Measurements from ENCODE around the gene CRIM1. TPM values are rescaled to one million over a fixed set of nuclear protein-coding genes. Genes with fewer than 3 reads are reported as not detected.

CRIM1 gene
- total RNA-seq, 1 donor from 2014 or later = 61.8 TPM

GRCh38 chr2:36516136-36516870 is 160.7 kb downstream of the CRIM1 start:
- no peak for TF ChIP-seq CTCF (IDR thresholded peaks at IDR 0.05; ENCODE audit: unreplicated experiment)
- Mint-ChIP-seq H3K27me3 (ENCODE audit: low read depth) (no peaks in the 10 kb centered on the region), H3K36me3 (peaks cover 55% of the 10 kb centered on the region), H3K27ac (peak overlapping the region; percentile 88), H3K4me1 (peaks cover 14% of the 10 kb centered on the region), H3K4me3 (no peak overlapping the region), H3K9me3 (no peaks in the 10 kb centered on the region)
- no peak for DNase-seq (ENCODE audit: low spot score in 2 of 2, unreplicated experiment in 2 of 2)

- Mint-ChIP-seq H3K4me3 (no peak overlapping the region), H3K27me3 (ENCODE audit: low read depth) (no peaks in the 10 kb centered on the region), H3K27ac (no peak overlapping the region), H3K36me3 (peaks cover 57% of the 10 kb centered on the region), H3K4me1 (peaks cover 13% of the 10 kb centered on the region), H3K9me3 (no peaks in the 10 kb centered on the region)
- TF ChIP-seq CTCF (IDR thresholded peaks at IDR 0.05; ENCODE audit: unreplicated experiment) = no peak
- DNase-seq (ENCODE audit: low spot score in 2 of 2, unreplicated experiment in 2 of 2) = no peak
Measured at GRCh38 chr2:36520431-36520830, 164.9 kb downstream of the CRIM1 start.

GRCh38 chr2:36523153-36523552 is 167.6 kb downstream of the CRIM1 start:
- H3K36me3 Mint-ChIP-seq = peaks cover 53% of the 10 kb centered on the region
- no peaks in the 10 kb centered on the region for H3K9me3 Mint-ChIP-seq

GRCh38 chr2:36525245-36525644 is 169.7 kb downstream of the CRIM1 start:
- no peak overlapping the region for H3K27ac Mint-ChIP-seq
- H3K4me1 Mint-ChIP-seq = peaks cover 9% of the 10 kb centered on the region
- TF ChIP-seq CTCF (IDR thresholded peaks at IDR 0.05; ENCODE audit: unreplicated experiment) = no peak
- no peak for DNase-seq (ENCODE audit: low spot score in 2 of 2, unreplicated experiment in 2 of 2)
- H3K4me3 Mint-ChIP-seq = no peak overlapping the region
- peaks cover 41% of the 10 kb centered on the region for H3K36me3 Mint-ChIP-seq
- no peaks in the 10 kb centered on the region for H3K9me3 Mint-ChIP-seq
- no peaks in the 10 kb centered on the region for H3K27me3 Mint-ChIP-seq (ENCODE audit: low read depth)

More at GRCh38 chr2:36523153-36523552, 167.6 kb downstream of the CRIM1 start:
- H3K27ac Mint-ChIP-seq = no peak overlapping the region
- no peaks in the 10 kb centered on the region for H3K27me3 Mint-ChIP-seq (ENCODE audit: low read depth)
- H3K4me3 Mint-ChIP-seq = no peak overlapping the region
- no peak for TF ChIP-seq CTCF (IDR thresholded peaks at IDR 0.05; ENCODE audit: unreplicated experiment)
- H3K4me1 Mint-ChIP-seq = no peaks in the 10 kb centered on the region
- no peak for DNase-seq (ENCODE audit: low spot score in 2 of 2, unreplicated experiment in 2 of 2)

- no peaks in the 10 kb centered on the region for H3K27me3 Mint-ChIP-seq (ENCODE audit: low read depth)
- peaks cover 35% of the 10 kb centered on the region for H3K36me3 Mint-ChIP-seq
- no peak overlapping the region for H3K4me3 Mint-ChIP-seq
- H3K4me1 Mint-ChIP-seq = peaks cover 17% of the 10 kb centered on the region
- TF ChIP-seq CTCF (IDR thresholded peaks at IDR 0.05; ENCODE audit: unreplicated experiment) = no peak
- no peaks in the 10 kb centered on the region for H3K9me3 Mint-ChIP-seq
- H3K27ac Mint-ChIP-seq = no peak overlapping the region
- DNase-seq (ENCODE audit: low spot score in 2 of 2, unreplicated experiment in 2 of 2) = no peak
Measured at GRCh38 chr2:36526226-36526625, 170.6 kb downstream of the CRIM1 start.
